Fibroblast of lung (primary cell): ENCODE results near the gene G3BP2. TPM values are rescaled to one million over a fixed set of nuclear protein-coding genes. Genes with fewer than 3 reads are reported as not detected.

ENCODE experiments used
- DNase-seq, 2 donors: peaks; one replicate each; pipeline versions ENCODE4 v3.0.0 to v3.0.0-alpha.2; 2010; ENCODE audit warnings: low read depth in 2 of 2
- H2AFZ ChIP-seq: 2 replicates; pipeline ENCODE4 v1.5.1; 2012; ENCODE audit warnings: low read length, control low read depth, inconsistent platforms
- H3K27ac ChIP-seq: 2 replicates; pipeline ENCODE4 v1.5.1; 2011; ENCODE audit warnings: low read length, control low read depth; ENCODE audit not compliant: insufficient read depth
- H3K27me3 ChIP-seq: 2 replicates; pipeline ENCODE4 v1.5.1; 2011; ENCODE audit warnings: mild to moderate bottlenecking, low read length; ENCODE audit not compliant: control insufficient read depth, insufficient read depth
- H3K36me3 ChIP-seq: 2 replicates; pipeline ENCODE4 v1.5.1; 2011; ENCODE audit warnings: low read length; ENCODE audit not compliant: control insufficient read depth, insufficient read depth
- H3K4me1 ChIP-seq: 2 replicates; pipeline ENCODE4 v1.5.1; 2011; ENCODE audit warnings: low read length; ENCODE audit not compliant: control insufficient read depth, insufficient read depth; ENCODE audit errors: extremely low read depth
- H3K4me2 ChIP-seq: 2 replicates; pipeline ENCODE4 v1.5.1; 2011; ENCODE audit warnings: low read length, control low read depth; ENCODE audit not compliant: insufficient read depth; ENCODE audit errors: extremely low read depth
- H3K4me3 ChIP-seq, 4 experiments: fragments of 200-600 bp in 1 of 4; sonication (generic) in 1 of 4; replicated peaks in 1 of 4; 2 replicates each; pipeline ENCODE4 v1.5.1; 2011 to 2016; ENCODE audit warnings: low read length in 4 of 4, low read depth in 3 of 4, mild to moderate bottlenecking in 3 of 4, control low read depth in 2 of 4, inconsistent platforms in 1 of 4, mixed read lengths in 1 of 4; ENCODE audit not compliant: insufficient read depth in 1 of 4; ENCODE audit errors: control extremely low read depth in 1 of 4
- H3K79me2 ChIP-seq: 2 replicates; pipeline ENCODE4 v1.5.1; 2012; ENCODE audit warnings: mild to moderate bottlenecking, low read length, inconsistent platforms; ENCODE audit not compliant: control insufficient read depth, insufficient read depth
- H3K9ac ChIP-seq: 2 replicates; pipeline ENCODE4 v1.5.1; 2011; ENCODE audit warnings: mild to moderate bottlenecking, low read length, control low read depth; ENCODE audit not compliant: insufficient read depth
- H3K9me3 ChIP-seq: 2 replicates; pipeline ENCODE4 v1.5.1; 2012; ENCODE audit warnings: low read depth, low read length; ENCODE audit not compliant: control insufficient read depth, insufficient read depth
- H4K20me1 ChIP-seq: 2 replicates; pipeline ENCODE4 v1.5.1; 2011; ENCODE audit warnings: low read length; ENCODE audit not compliant: control insufficient read depth, insufficient read depth; ENCODE audit errors: extremely low read depth
- CTCF ChIP-seq, 2 donors: IDR thresholded peaks in 1 of 2; conservative IDR thresholded peaks in 1 of 2; 1 replicate in 1 of 2; 2 replicates in 1 of 2; pipeline ENCODE4 v1.5.1; 2011 to 2012; ENCODE audit warnings: low read length in 2 of 2, control low read depth in 1 of 2, inconsistent platforms in 1 of 2, low read depth in 1 of 2, mild to moderate bottlenecking in 1 of 2
- EZH2 ChIP-seq: IDR thresholded peaks from 2 replicates; pipeline ENCODE4 v1.5.1; 2012; ENCODE audit warnings: low read length, control low read depth, mild to moderate bottlenecking; ENCODE audit errors: missing control alignments
- polyA plus RNA-seq, 2 donors: library from polyadenylated mRNA; depleted of rRNA in 1 of 2; stranded (reverse) in 1 of 2; unstranded in 1 of 2; fragments of >200 nt; gene quantifications; 2 replicates each; pipeline ENCODE4 v1.2.1, GENCODE V29; 2011 to 2012; ENCODE audit warnings: missing spikeins in 1 of 2
- total RNA-seq: library from RNA; depleted of rRNA; stranded (reverse); fragments of >200 nt; gene quantifications from 2 replicates; pipeline ENCODE4 v1.2.1, GENCODE V29; 2014

The G3BP2 gene
- total and polyA plus RNA-seq, 2 donors (not counting 1 experiment from before 2014, with no cell fraction given): 143 TPM

GRCh38 chr4:75675004-75675531, 1.9 kb upstream of the G3BP2 start:
- peaks cover 31% of the 10 kb centered on the region for H3K79me2 ChIP-seq
- H3K27me3 ChIP-seq: no peaks in the 10 kb centered on the region
- no peaks in the 10 kb centered on the region for H3K9me3 ChIP-seq
- no peak for DNase-seq
- peaks cover 8% of the 10 kb centered on the region for H3K4me1 ChIP-seq
- no peak overlapping the region for H3K9ac ChIP-seq
- TF ChIP-seq CTCF (conservative IDR thresholded peaks at IDR 0.05 in 1 of 2, IDR thresholded peaks at IDR 0.05 in 1 of 2; ENCODE audit: low read depth in 1 of 2, low read length in 2 of 2) (no peak), EZH2 (no peak)
- H3K27ac ChIP-seq: no peak overlapping the region
- H3K36me3 ChIP-seq: no peaks in the 10 kb centered on the region
- no peak overlapping the region for H3K4me3 ChIP-seq
- H4K20me1 ChIP-seq: peaks cover 2% of the 10 kb centered on the region
- H3K4me2 ChIP-seq: no peak overlapping the region
- no peak overlapping the region for H2AFZ ChIP-seq

GRCh38 chr4:75673959-75674328, 733 bp upstream of the G3BP2 start:
- no peaks in the 10 kb centered on the region for H3K36me3 ChIP-seq
- peak overlapping the region; percentile 90 for H3K9ac ChIP-seq
- H4K20me1 ChIP-seq: peaks cover 2% of the 10 kb centered on the region
- peak overlapping the region; percentile 70 for H3K4me2 ChIP-seq
- TF ChIP-seq EZH2 (no peak), CTCF (conservative IDR thresholded peaks at IDR 0.05 in 1 of 2, IDR thresholded peaks at IDR 0.05 in 1 of 2; ENCODE audit: low read depth in 1 of 2, low read length in 2 of 2) (no peak)
- H3K4me3 ChIP-seq: peak overlapping the region; percentile 77 to 99 (median 90)
- H3K79me2 ChIP-seq: peaks cover 43% of the 10 kb centered on the region
- peaks cover 8% of the 10 kb centered on the region for H3K4me1 ChIP-seq
- H3K9me3 ChIP-seq: no peaks in the 10 kb centered on the region
- peak overlapping the region; percentile 81 for H3K27ac ChIP-seq
- no peaks in the 10 kb centered on the region for H3K27me3 ChIP-seq
- peak in 1 of 2 donors; percentile 62 for DNase-seq
- H2AFZ ChIP-seq: peak overlapping the region; percentile 30

GRCh38 chr4:75672461-75673026, 667 bp downstream of the G3BP2 start:
- Histone ChIP-seq H3K4me3 (peak overlapping the region; percentile 77 to 99 (median 90)), H3K4me2 (peak overlapping the region; percentile 85), H3K9me3 (no peaks in the 10 kb centered on the region), H4K20me1 (peaks cover 4% of the 10 kb centered on the region), H3K4me1 (peaks cover 8% of the 10 kb centered on the region), H2AFZ (peak overlapping the region; percentile 84), H3K79me2 (peaks cover 57% of the 10 kb centered on the region), H3K36me3 (no peaks in the 10 kb centered on the region), H3K27ac (peak overlapping the region; percentile 81), H3K27me3 (no peaks in the 10 kb centered on the region), H3K9ac (peak overlapping the region; percentile 90)
- DNase-seq: peak; percentile 39 to 53
- no peak for TF ChIP-seq EZH2
- TF ChIP-seq CTCF (conservative IDR thresholded peaks at IDR 0.05 in 1 of 2, IDR thresholded peaks at IDR 0.05 in 1 of 2; ENCODE audit: low read depth in 1 of 2, low read length in 2 of 2): no peak
